Stimulated activated CD4-positive, alpha-beta T cell treated with anti-CD3 and anti-CD28 coated beads, Interleukin-15, amount 100 ng/mL, for 1 hour (primary cell): ENCODE data around the gene DDX28.
A peak's percentile ranks its signal among the peaks of the same experiment; 100 is the strongest.

Experiments
- DNase-seq, 2 donors: peaks; one replicate each; pipeline ENCODE4 v3.0.0-alpha.2; 2020; ENCODE audit warnings: low read depth in 1 of 2, low spot score in 1 of 2

The DDX28 gene

GRCh38 chr16:68022728-68023537 lies at the start of gene DDX28, which contains the start of gene DUS2:
TSS of gene DDX28 (minus strand) at chr16:68023232. CDS start at chr16:68023202, 30 bp downstream.
TSS of gene DUS2 (plus strand) at chr16:68023284. CDS start at chr16:68038024, 14,740 bp downstream.
- peak; percentile 85 to 93 for DNase-seq

- DNase-seq, result no peak
Measured at GRCh38 chr16:68072038-68072695, 49.1 kb upstream of the DDX28 start.

GRCh38 chr16:68071518-68071901 lies 48.5 kb upstream of the DDX28 start:
- DNase-seq, result no peak

GRCh38 chr16:68070806-68071517 lies 47.9 kb upstream of the DDX28 start:
- DNase-seq, result no peak

- no peak for DNase-seq
Measured at GRCh38 chr16:68070249-68070730, 47.3 kb upstream of the DDX28 start.

- DNase-seq, result no peak
Measured at GRCh38 chr16:68069511-68070248, 46.6 kb upstream of the DDX28 start.

- no peak for DNase-seq
Measured at GRCh38 chr16:68068926-68069325, 45.9 kb upstream of the DDX28 start.

GRCh38 chr16:68066763-68067162 lies 43.7 kb upstream of the DDX28 start:
- no peak for DNase-seq

GRCh38 chr16:68065716-68066305 lies 42.8 kb upstream of the DDX28 start:
- DNase-seq, result no peak

GRCh38 chr16:68064791-68065365 lies 41.8 kb upstream of the DDX28 start:
- peak; percentile 36 to 50 for DNase-seq

- no peak for DNase-seq
Measured at GRCh38 chr16:68062910-68063393, 39.9 kb upstream of the DDX28 start.

- no peak for DNase-seq
Measured at GRCh38 chr16:68061396-68061795, 38.4 kb upstream of the DDX28 start.

GRCh38 chr16:68059804-68060203 lies 36.8 kb upstream of the DDX28 start:
- no peak for DNase-seq

- DNase-seq, result no peak
Measured at GRCh38 chr16:68055395-68055794, 32.4 kb upstream of the DDX28 start.

- DNase-seq, result no peak
Measured at GRCh38 chr16:68049449-68049848, 26.4 kb upstream of the DDX28 start.

- no peak for DNase-seq
Measured at GRCh38 chr16:68047987-68048386, 25.0 kb upstream of the DDX28 start.

GRCh38 chr16:68046106-68046505 lies 23.1 kb upstream of the DDX28 start:
- DNase-seq, result no peak

GRCh38 chr16:68041783-68042182 lies 18.8 kb upstream of the DDX28 start:
- no peak for DNase-seq

- peak; percentile 80 to 82 for DNase-seq
Measured at GRCh38 chr16:68040506-68041288, 17.7 kb upstream of the DDX28 start.
